ENCODE measurements around the gene MMP24.

Gene MMP24

GRCh38 chr20:35293303-35294292 is 67.1 kb downstream of the MMP24 start:
- Histone ChIP-seq H3K36me3 (no peaks in the 10 kb centered on the region), H3K4me3 (no peak overlapping the region), H3K4me1 (no peaks in the 10 kb centered on the region), H3K27ac (no peak overlapping the region), H3K27me3 (peaks cover 0 to 37% of the 10 kb centered on the region in 2 donors), H3K9me3 (no peaks in the 10 kb centered on the region)
- DNase-seq = no peak
- TF ChIP-seq, protein P1, sequence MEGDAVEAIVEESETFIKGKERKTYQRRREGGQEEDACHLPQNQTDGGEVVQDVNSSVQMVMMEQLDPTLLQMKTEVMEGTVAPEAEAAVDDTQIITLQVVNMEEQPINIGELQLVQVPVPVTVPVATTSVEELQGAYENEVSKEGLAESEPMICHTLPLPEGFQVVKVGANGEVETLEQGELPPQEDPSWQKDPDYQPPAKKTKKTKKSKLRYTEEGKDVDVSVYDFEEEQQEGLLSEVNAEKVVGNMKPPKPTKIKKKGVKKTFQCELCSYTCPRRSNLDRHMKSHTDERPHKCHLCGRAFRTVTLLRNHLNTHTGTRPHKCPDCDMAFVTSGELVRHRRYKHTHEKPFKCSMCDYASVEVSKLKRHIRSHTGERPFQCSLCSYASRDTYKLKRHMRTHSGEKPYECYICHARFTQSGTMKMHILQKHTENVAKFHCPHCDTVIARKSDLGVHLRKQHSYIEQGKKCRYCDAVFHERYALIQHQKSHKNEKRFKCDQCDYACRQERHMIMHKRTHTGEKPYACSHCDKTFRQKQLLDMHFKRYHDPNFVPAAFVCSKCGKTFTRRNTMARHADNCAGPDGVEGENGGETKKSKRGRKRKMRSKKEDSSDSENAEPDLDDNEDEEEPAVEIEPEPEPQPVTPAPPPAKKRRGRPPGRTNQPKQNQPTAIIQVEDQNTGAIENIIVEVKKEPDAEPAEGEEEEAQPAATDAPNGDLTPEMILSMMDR (IDR thresholded peaks at IDR 0.05) = no peak
- intact Hi-C loops (cut with DNase I; ENCODE audit: low total_unique reads) = no loop called here

GRCh38 chr20:35294293-35294685 is 67.8 kb downstream of the MMP24 start:
- no peak overlapping the region for H3K27ac ChIP-seq
- no peaks in the 10 kb centered on the region for H3K4me1 ChIP-seq
- no peaks in the 10 kb centered on the region for H3K9me3 ChIP-seq
- no peak for DNase-seq
- TF ChIP-seq, protein P1 (IDR thresholded peaks at IDR 0.05) = no peak
- intact Hi-C loops (cut with DNase I; ENCODE audit: low total_unique reads) = no loop called here
- no peaks in the 10 kb centered on the region for H3K36me3 ChIP-seq
- H3K4me3 ChIP-seq = no peak overlapping the region
- peaks cover 0 to 37% of the 10 kb centered on the region in 2 donors for H3K27me3 ChIP-seq

DNA sequence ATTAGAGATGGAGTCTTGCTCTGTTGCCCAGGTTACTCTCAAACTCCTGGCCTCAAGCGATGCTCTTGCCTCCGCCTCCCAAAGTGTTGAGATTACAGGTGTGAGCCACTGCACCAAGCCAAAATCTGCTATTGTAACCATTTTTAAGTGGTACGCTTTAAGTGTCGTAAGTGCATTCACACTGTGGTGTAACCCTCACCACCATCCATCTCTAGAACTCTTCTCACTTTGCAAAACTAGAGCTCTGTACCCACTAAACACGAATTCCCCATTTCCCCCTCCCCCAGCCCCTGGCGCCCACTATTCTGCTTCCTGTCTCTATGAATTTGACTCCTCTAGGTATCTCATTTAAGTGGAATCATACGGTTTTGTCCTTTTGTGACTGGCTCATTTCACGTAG is 68.6 kb downstream of the MMP24 start:
- TF ChIP-seq, protein P1 (IDR thresholded peaks at IDR 0.05) = no peak
- no peak overlapping the region for H3K27ac ChIP-seq
- intact Hi-C loops (cut with DNase I; ENCODE audit: low total_unique reads) = no loop called here
- no peak overlapping the region for H3K4me3 ChIP-seq
- no peak for DNase-seq
- H3K9me3 ChIP-seq = no peaks in the 10 kb centered on the region
- no peaks in the 10 kb centered on the region for H3K4me1 ChIP-seq
- H3K27me3 ChIP-seq = peaks cover 0 to 37% of the 10 kb centered on the region in 2 donors
- H3K36me3 ChIP-seq = no peaks in the 10 kb centered on the region

DNA sequence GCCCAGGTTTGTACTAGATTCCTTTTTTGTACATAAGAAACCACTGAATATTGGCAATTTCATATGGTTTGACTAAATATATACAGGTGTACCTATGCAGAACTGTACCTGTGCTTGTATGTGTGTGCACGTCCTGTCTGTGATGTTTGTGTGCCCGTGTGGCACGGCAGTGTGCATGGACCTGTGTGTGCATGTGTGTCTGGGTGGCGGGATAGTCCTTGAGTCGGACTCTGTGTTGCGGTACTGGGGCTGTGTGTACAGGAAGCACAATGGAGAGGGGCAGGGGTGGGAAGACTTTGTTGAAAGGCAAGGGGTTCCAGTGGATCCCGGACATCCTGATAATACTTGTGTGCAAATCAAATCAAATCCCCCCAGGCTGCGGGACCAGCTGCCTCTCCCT is 69.2 kb downstream of the MMP24 start:
- Histone ChIP-seq H3K4me1 (no peaks in the 10 kb centered on the region), H3K9me3 (no peaks in the 10 kb centered on the region), H3K27me3 (peaks cover 0 to 37% of the 10 kb centered on the region in 2 donors), H3K36me3 (no peaks in the 10 kb centered on the region), H3K4me3 (no peak overlapping the region), H3K27ac (no peak overlapping the region)
- DNase-seq = no peak
- TF ChIP-seq, protein P1 (IDR thresholded peaks at IDR 0.05) = no peak
- intact Hi-C loops (cut with DNase I; ENCODE audit: low total_unique reads) = no loop called here

GRCh38 chr20:35296101-35296554 is 69.6 kb downstream of the MMP24 start:
- Histone ChIP-seq H3K4me1 (no peaks in the 10 kb centered on the region), H3K9me3 (no peaks in the 10 kb centered on the region), H3K27ac (no peak overlapping the region), H3K4me3 (no peak overlapping the region), H3K27me3 (peaks cover 0 to 36% of the 10 kb centered on the region in 2 donors), H3K36me3 (no peaks in the 10 kb centered on the region)
- DNase-seq = no peak
- intact Hi-C loops (cut with DNase I; ENCODE audit: low total_unique reads) = no loop called here
- TF ChIP-seq, protein P1 (IDR thresholded peaks at IDR 0.05) = no peak

Data from tibial artery (tissue), 4 donors.